ENCODE results near the gene MEIOB.

DNA sequence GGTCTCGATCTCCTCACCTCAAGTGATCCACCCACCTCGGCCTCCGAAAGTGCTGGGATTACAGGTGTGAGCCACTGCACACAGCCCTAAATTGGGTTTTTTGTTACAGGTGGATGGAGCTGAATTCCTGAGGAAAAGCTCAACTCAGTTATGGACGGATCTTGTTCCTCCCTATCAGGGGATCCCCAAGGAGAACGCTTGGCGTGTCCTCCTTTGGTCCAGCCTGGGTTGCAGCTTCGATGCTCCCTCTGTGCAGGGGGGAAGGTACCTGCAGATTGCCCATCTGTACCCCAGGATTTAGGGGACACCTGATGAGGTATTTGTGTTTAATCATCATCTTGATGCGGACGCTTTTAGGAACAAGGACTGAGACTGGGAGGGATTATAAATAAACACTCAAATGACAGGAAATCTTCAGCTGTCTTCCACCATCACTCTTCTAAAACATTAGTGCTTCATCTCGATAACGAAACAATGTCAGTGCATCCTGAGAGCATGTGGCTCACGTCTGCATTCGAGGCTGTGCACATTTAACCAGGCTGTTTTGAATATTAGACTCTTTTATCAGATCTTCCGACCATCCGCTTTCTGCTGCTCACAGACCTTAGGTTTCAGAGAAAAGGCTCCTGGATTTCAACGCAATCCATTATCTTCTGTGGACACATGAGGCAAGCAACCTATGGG is 18.2 kb upstream of the MEIOB start:
- no peak for TF ChIP-seq EZH2 (IDR thresholded peaks at IDR 0.05; ENCODE audit: borderline replicate concordance, low read length)
- TF ChIP-seq, protein P1, sequence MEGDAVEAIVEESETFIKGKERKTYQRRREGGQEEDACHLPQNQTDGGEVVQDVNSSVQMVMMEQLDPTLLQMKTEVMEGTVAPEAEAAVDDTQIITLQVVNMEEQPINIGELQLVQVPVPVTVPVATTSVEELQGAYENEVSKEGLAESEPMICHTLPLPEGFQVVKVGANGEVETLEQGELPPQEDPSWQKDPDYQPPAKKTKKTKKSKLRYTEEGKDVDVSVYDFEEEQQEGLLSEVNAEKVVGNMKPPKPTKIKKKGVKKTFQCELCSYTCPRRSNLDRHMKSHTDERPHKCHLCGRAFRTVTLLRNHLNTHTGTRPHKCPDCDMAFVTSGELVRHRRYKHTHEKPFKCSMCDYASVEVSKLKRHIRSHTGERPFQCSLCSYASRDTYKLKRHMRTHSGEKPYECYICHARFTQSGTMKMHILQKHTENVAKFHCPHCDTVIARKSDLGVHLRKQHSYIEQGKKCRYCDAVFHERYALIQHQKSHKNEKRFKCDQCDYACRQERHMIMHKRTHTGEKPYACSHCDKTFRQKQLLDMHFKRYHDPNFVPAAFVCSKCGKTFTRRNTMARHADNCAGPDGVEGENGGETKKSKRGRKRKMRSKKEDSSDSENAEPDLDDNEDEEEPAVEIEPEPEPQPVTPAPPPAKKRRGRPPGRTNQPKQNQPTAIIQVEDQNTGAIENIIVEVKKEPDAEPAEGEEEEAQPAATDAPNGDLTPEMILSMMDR (conservative IDR thresholded peaks at IDR 0.05 in 1 of 2, IDR thresholded peaks at IDR 0.05 in 1 of 2; ENCODE audit: extremely low read depth in 1 of 2, insufficient read depth in 1 of 2, low read depth in 1 of 2, low read length in 2 of 2) = no peak

Measured in mammary epithelial cell (primary cell).